GM12872 (cell line): ENCODE measurements around the gene PPP1R16B.

ENCODE experiments used
- CTCF ChIP-seq: IDR thresholded peaks from 3 replicates; pipeline ENCODE4 v1.5.1; 2011; ENCODE audit warnings: low read depth, mild to moderate bottlenecking, low read length, moderate library complexity; ENCODE audit not compliant: insufficient read depth

Gene PPP1R16B

GRCh38 chr20:38779247-38780097, 26.0 kb upstream of the PPP1R16B start:
- TF ChIP-seq CTCF: no peak

- no peak for TF ChIP-seq CTCF
Measured at GRCh38 chr20:38782275-38782674, 23.2 kb upstream of the PPP1R16B start.

- no peak for TF ChIP-seq CTCF
Measured at GRCh38 chr20:38787870-38788269, 17.6 kb upstream of the PPP1R16B start.

- TF ChIP-seq CTCF: no peak
Measured at GRCh38 chr20:38789503-38790199, 15.8 kb upstream of the PPP1R16B start.

- peak; percentile 67; the same call in 2 of the 3 replicates for TF ChIP-seq CTCF
Measured at GRCh38 chr20:38790200-38791053, 15.1 kb upstream of the PPP1R16B start.

GRCh38 chr20:38791291-38791690, 14.2 kb upstream of the PPP1R16B start:
- no peak for TF ChIP-seq CTCF

- no peak for TF ChIP-seq CTCF
Measured at GRCh38 chr20:38791940-38792339, 13.6 kb upstream of the PPP1R16B start.
